H7 (cell line): ENCODE measurements around the gene MUSK. TPM values are rescaled to one million over a fixed set of nuclear protein-coding genes. Genes with fewer than 3 reads are reported as not detected.

Source experiments
- total RNA-seq: library from RNA; depleted of rRNA; stranded (reverse); fragments of >200 nt; shearing (Covaris generic); gene quantifications from 2 replicates; pipeline ENCODE4 v1.2.3, GENCODE V29; 2014; rRNA removed

Gene MUSK
- total RNA-seq, 1 experiment from 2014 or later, result not detected

Other genes with a start within 250 kb of the MUSK start
- 0.24 and 0.30 TPM in 2 replicates for gene SVEP1, start 89.0 kb upstream of the MUSK start, total RNA-seq